IPS-20b (cell line): ENCODE results near the gene SORCS3.

ENCODE experiments used
- H3K27ac ChIP-seq: one replicate; pipeline ENCODE4 v1.5.1; 2013; ENCODE audit warnings: low read length
- H3K27me3 ChIP-seq: 2 replicates; pipeline ENCODE4 v1.6.1; 2013; ENCODE audit warnings: mild to moderate bottlenecking, low read length, inconsistent platforms; ENCODE audit not compliant: insufficient read depth
- H3K36me3 ChIP-seq: 2 replicates; pipeline ENCODE4 v1.6.1; 2013; ENCODE audit warnings: low read depth, mild to moderate bottlenecking, inconsistent platforms, low read length, moderate library complexity; ENCODE audit not compliant: insufficient read depth
- H3K4me1 ChIP-seq: 2 replicates; pipeline ENCODE4 v1.6.1; 2013; ENCODE audit warnings: mild to moderate bottlenecking, control low read depth, inconsistent platforms, low read length, moderate library complexity; ENCODE audit not compliant: insufficient read depth
- H3K4me3 ChIP-seq: 2 replicates; pipeline ENCODE4 v1.5.1; 2013; ENCODE audit warnings: mild to moderate bottlenecking, low read length, inconsistent platforms
- H3K9ac ChIP-seq: 2 replicates; pipeline ENCODE4 v1.6.1; 2013; ENCODE audit warnings: low read depth, mild to moderate bottlenecking, inconsistent platforms, low read length, moderate library complexity
- H3K9me3 ChIP-seq: 2 replicates; pipeline ENCODE4 v1.6.1; 2013; ENCODE audit warnings: mild to moderate bottlenecking, low read depth, low read length, inconsistent platforms; ENCODE audit not compliant: insufficient read depth

Gene SORCS3

GRCh38 chr10:104630731-104631130, 10.4 kb upstream of the SORCS3 start:
- H3K9me3 ChIP-seq, result no peaks in the 10 kb centered on the region
- peaks cover 11% of the 10 kb centered on the region; the same call in 1 of the 2 replicates for H3K27me3 ChIP-seq
- no peak overlapping the region for H3K4me3 ChIP-seq

GRCh38 chr10:104631946-104632345, 9.1 kb upstream of the SORCS3 start:
- Histone ChIP-seq H3K27me3 (peaks cover 18% of the 10 kb centered on the region), H3K9ac (no peak overlapping the region), H3K9me3 (no peaks in the 10 kb centered on the region), H3K27ac (no peak overlapping the region), H3K4me1 (no peaks in the 10 kb centered on the region), H3K4me3 (no peak overlapping the region), H3K36me3 (no peaks in the 10 kb centered on the region)

More at GRCh38 chr10:104630731-104631130, 10.4 kb upstream of the SORCS3 start:
- Histone ChIP-seq H3K9ac (no peak overlapping the region), H3K27ac (no peak overlapping the region), H3K36me3 (no peaks in the 10 kb centered on the region), H3K4me1 (no peaks in the 10 kb centered on the region)

GRCh38 chr10:104638861-104639589, 2.1 kb upstream of the SORCS3 start:
- Histone ChIP-seq H3K36me3 (no peaks in the 10 kb centered on the region), H3K27ac (no peak overlapping the region), H3K4me3 (peak overlapping the region; percentile 81), H3K9me3 (no peaks in the 10 kb centered on the region), H3K9ac (no peak overlapping the region), H3K27me3 (peaks cover 82% of the 10 kb centered on the region), H3K4me1 (peaks cover 3% of the 10 kb centered on the region; the same call in 1 of the 2 replicates)

- H3K36me3 ChIP-seq, result no peaks in the 10 kb centered on the region
- H3K9me3 ChIP-seq, result no peaks in the 10 kb centered on the region
- H3K9ac ChIP-seq, result no peak overlapping the region
- peak overlapping the region; percentile 81 for H3K4me3 ChIP-seq
- peaks cover 85% of the 10 kb centered on the region for H3K27me3 ChIP-seq
- peaks cover 3% of the 10 kb centered on the region; the same call in 1 of the 2 replicates for H3K4me1 ChIP-seq
- H3K27ac ChIP-seq, result no peak overlapping the region
These were observed 1.3 kb upstream of the SORCS3 start for GRCh38 chr10:104639590-104640338.

GRCh38 chr10:104640339-104641186, 527 bp upstream of the SORCS3 start:
- H3K27me3 ChIP-seq, result peaks cover 93% of the 10 kb centered on the region
- H3K9ac ChIP-seq, result no peak overlapping the region
- H3K4me3 ChIP-seq, result peak overlapping the region; percentile 81
- H3K27ac ChIP-seq, result no peak overlapping the region
- peaks cover 3% of the 10 kb centered on the region; the same call in 1 of the 2 replicates for H3K4me1 ChIP-seq
- no peaks in the 10 kb centered on the region for H3K9me3 ChIP-seq
- no peaks in the 10 kb centered on the region for H3K36me3 ChIP-seq

- Histone ChIP-seq H3K9ac (peak overlapping the region; percentile 45; the same call in 1 of the 2 replicates), H3K27ac (no peak overlapping the region), H3K36me3 (no peaks in the 10 kb centered on the region), H3K27me3 (peaks cover 100% of the 10 kb centered on the region), H3K9me3 (no peaks in the 10 kb centered on the region), H3K4me1 (peaks cover 3% of the 10 kb centered on the region; the same call in 1 of the 2 replicates), H3K4me3 (peak overlapping the region; percentile 81)
These were observed 1.0 kb downstream of the SORCS3 start for GRCh38 chr10:104641937-104642657.

- Histone ChIP-seq H3K4me1 (peaks cover 3% of the 10 kb centered on the region; the same call in 1 of the 2 replicates), H3K9ac (peak overlapping the region; percentile 45; the same call in 1 of the 2 replicates), H3K27ac (no peak overlapping the region), H3K4me3 (peak overlapping the region; percentile 81), H3K36me3 (no peaks in the 10 kb centered on the region), H3K27me3 (peaks cover 98% of the 10 kb centered on the region), H3K9me3 (no peaks in the 10 kb centered on the region)
These were observed 1.7 kb downstream of the SORCS3 start for GRCh38 chr10:104642658-104643302.

- Histone ChIP-seq H3K4me3 (no peak overlapping the region), H3K9me3 (no peaks in the 10 kb centered on the region), H3K36me3 (no peaks in the 10 kb centered on the region), H3K27me3 (peaks cover 94% of the 10 kb centered on the region), H3K9ac (no peak overlapping the region), H3K27ac (no peak overlapping the region), H3K4me1 (peaks cover 3% of the 10 kb centered on the region; the same call in 1 of the 2 replicates)
These were observed 2.2 kb downstream of the SORCS3 start for GRCh38 chr10:104643303-104643663.

GRCh38 chr10:104646146-104646545, 5.1 kb downstream of the SORCS3 start:
- Histone ChIP-seq H3K9ac (no peak overlapping the region), H3K4me1 (no peaks in the 10 kb centered on the region), H3K36me3 (no peaks in the 10 kb centered on the region), H3K27ac (no peak overlapping the region), H3K9me3 (no peaks in the 10 kb centered on the region), H3K27me3 (peaks cover 65% of the 10 kb centered on the region), H3K4me3 (no peak overlapping the region)

GRCh38 chr10:104648421-104648820, 7.3 kb downstream of the SORCS3 start:
- Histone ChIP-seq H3K27ac (no peak overlapping the region), H3K27me3 (peaks cover 43% of the 10 kb centered on the region), H3K4me3 (no peak overlapping the region), H3K4me1 (no peaks in the 10 kb centered on the region), H3K9me3 (no peaks in the 10 kb centered on the region), H3K36me3 (no peaks in the 10 kb centered on the region), H3K9ac (no peak overlapping the region)
